IPS DF 6.9 (cell line): ENCODE measurements around the gene SLC35A3.
A peak's percentile ranks its signal among the peaks of the same experiment; 100 is the strongest.
"Not testable (repeated sequence)": the region's sequence is repeated elsewhere in the genome, so short reads cannot be mapped to it uniquely, and the experiment has no call there.

Experiments used
- DNase-seq: peaks from one replicate; pipeline ENCODE4 v3.0.0-alpha.2; 2013; ENCODE audit warnings: low read depth, low spot score
- H3K27ac ChIP-seq: one replicate; pipeline ENCODE4 v1.5.1; 2013; ENCODE audit warnings: low read length, control low read depth
- H3K27me3 ChIP-seq: 2 replicates; pipeline ENCODE4 v1.6.1; 2013; ENCODE audit warnings: mild to moderate bottlenecking, low read length; ENCODE audit not compliant: control insufficient read depth, insufficient read depth
- H3K36me3 ChIP-seq: 2 replicates; pipeline ENCODE4 v1.6.1; 2013; ENCODE audit warnings: low read length; ENCODE audit not compliant: control insufficient read depth, insufficient read depth
- H3K4me1 ChIP-seq: 2 replicates; pipeline ENCODE4 v1.6.1; 2013; ENCODE audit warnings: low read length; ENCODE audit not compliant: control insufficient read depth, insufficient read depth
- H3K4me3 ChIP-seq: 2 replicates; pipeline ENCODE4 v1.5.1; 2013; ENCODE audit warnings: mild to moderate bottlenecking, low read length
- H3K9me3 ChIP-seq: 2 replicates; pipeline ENCODE4 v1.6.1; 2013; ENCODE audit warnings: low read length, inconsistent platforms; ENCODE audit not compliant: control insufficient read depth, insufficient read depth
- WGBS: extraction: QIAGEN DNeasy Blood & Tissue Kit; methylation state at CpG from one replicate; pipeline ENCODE4 v1.1.7; 2013; ENCODE audit warnings: mixed read lengths, missing lambda C conversion rate; ENCODE audit not compliant: insufficient read length, insufficient coverage; 5-methylcytosine and 5-hydroxymethylcytosine counted together

SLC35A3 gene

GRCh38 chr1:99970713-99971255, 988 bp downstream of the SLC35A3 start:
- no peaks in the 10 kb centered on the region for H3K9me3 ChIP-seq
- no CpG with 5 or more reads among the region's 7 CpGs for WGBS
- H3K36me3 ChIP-seq: no peaks in the 10 kb centered on the region
- peak overlapping the region; percentile 72; the same call in 1 of the 2 replicates for H3K4me3 ChIP-seq
- no peak for DNase-seq
- H3K4me1 ChIP-seq: peaks cover 3% of the 10 kb centered on the region; the same call in 1 of the 2 replicates
- H3K27ac ChIP-seq: no peak overlapping the region
- H3K27me3 ChIP-seq: no peaks in the 10 kb centered on the region

GRCh38 chr1:99972066-99972465, 2.3 kb downstream of the SLC35A3 start:
- not testable (repeated sequence) for H3K4me3 ChIP-seq, H3K4me1 ChIP-seq, H3K27ac ChIP-seq, H3K9me3 ChIP-seq, H3K36me3 ChIP-seq, DNase-seq, H3K27me3 ChIP-seq
- WGBS: no CpG with 5 or more reads among the region's 7 CpGs

DNA sequence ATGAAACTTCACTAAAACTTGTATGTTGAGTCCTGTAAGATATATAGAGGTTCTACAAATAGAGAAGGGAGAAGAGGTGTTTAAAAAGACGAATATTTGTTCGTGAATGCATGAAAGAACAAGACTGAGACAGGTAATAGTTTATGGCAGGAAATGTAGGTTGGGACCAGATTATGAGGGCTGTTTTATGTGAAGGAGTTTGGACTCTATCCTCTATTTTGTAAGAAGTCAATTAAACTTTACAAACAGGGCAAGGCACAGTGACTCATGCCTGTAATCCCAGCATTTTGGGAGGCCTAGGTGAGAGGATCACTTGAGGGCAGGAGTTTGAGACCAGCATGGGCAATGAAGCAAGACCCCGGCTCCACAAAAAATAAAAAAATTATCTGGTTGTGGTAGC, 5.7 kb downstream of the SLC35A3 start:
- Histone ChIP-seq H3K9me3 (no peaks in the 10 kb centered on the region), H3K4me1 (no peaks in the 10 kb centered on the region), H3K4me3 (no peak overlapping the region), H3K27ac (no peak overlapping the region), H3K36me3 (no peaks in the 10 kb centered on the region), H3K27me3 (no peaks in the 10 kb centered on the region)
- 100% methylated on average over 2 of the region's 3 CpGs for WGBS
- no peak for DNase-seq

- not testable (repeated sequence) for DNase-seq, H3K27ac ChIP-seq, H3K36me3 ChIP-seq, H3K4me1 ChIP-seq, H3K27me3 ChIP-seq, H3K4me3 ChIP-seq, H3K9me3 ChIP-seq
- WGBS: no CpG with 5 or more reads among the region's 12 CpGs
These were observed 7.5 kb downstream of the SLC35A3 start for GRCh38 chr1:99977326-99977725.

DNA sequence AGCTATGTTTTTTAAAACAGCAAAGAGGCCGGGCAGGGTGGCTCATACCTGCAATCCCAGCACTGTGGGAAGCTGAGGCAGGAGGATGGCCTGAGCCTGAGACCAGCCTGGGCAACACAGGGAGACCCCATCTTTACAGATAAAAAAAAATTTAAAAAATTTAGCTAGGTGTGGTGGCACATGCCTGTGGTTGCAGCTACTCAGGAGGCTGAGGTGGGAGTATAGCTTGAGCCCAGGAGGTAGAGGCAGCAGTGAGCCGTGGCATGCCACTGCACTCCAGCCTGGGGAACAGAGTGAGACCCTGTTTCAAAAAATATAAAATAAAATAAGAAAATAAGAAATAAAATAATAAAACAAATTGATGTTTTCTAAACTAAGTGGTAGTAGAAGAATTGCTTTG, 8.4 kb downstream of the SLC35A3 start:
- Histone ChIP-seq H3K4me1 (no peaks in the 10 kb centered on the region), H3K9me3 (no peaks in the 10 kb centered on the region), H3K27me3 (no peaks in the 10 kb centered on the region), H3K36me3 (no peaks in the 10 kb centered on the region), H3K4me3 (no peak overlapping the region), H3K27ac (no peak overlapping the region)
- WGBS: no CpG with 5 or more reads among the region's 2 CpGs
- no peak for DNase-seq

- H3K27ac ChIP-seq: no peak overlapping the region
- no peaks in the 10 kb centered on the region for H3K36me3 ChIP-seq
- no peak overlapping the region for H3K4me3 ChIP-seq
- H3K9me3 ChIP-seq: no peaks in the 10 kb centered on the region
- no peaks in the 10 kb centered on the region for H3K4me1 ChIP-seq
- no peak for DNase-seq
- no peaks in the 10 kb centered on the region for H3K27me3 ChIP-seq
These were observed 9.3 kb downstream of the SLC35A3 start for GRCh38 chr1:99979091-99979490.

GRCh38 chr1:99980928-99981327, 11.1 kb downstream of the SLC35A3 start:
- Histone ChIP-seq H3K9me3 (no peaks in the 10 kb centered on the region), H3K4me3 (no peak overlapping the region)

DNA sequence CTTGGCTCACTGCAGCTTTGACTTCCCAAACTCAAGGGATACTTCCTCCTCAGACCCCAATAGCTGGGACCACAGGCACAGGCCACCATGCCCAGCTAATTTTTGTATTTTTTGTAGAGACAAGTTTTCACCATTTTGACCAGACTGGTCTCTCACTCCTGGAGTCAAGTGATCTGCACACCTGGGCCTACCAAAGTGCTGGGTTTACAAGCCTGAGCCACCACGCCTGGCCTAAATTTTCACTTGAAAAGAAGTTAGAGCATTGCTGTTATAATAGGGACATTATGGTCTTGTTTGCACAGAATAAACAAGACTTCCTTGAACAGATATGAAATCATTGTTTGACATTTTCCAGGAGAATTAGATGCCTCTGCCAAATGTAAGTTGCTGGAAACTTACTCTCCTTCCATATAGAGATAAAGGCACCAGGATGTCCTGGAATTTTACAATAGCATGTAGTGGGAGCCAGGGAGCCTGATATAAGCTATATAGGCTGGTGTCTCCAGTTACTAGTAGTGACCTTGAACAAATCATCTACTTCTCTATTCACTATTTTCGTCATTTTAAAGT, 16.9 kb downstream of the SLC35A3 start:
- Histone ChIP-seq H3K27me3 (no peaks in the 10 kb centered on the region), H3K36me3 (no peaks in the 10 kb centered on the region), H3K27ac (no peak overlapping the region), H3K4me3 (no peak overlapping the region), H3K9me3 (no peaks in the 10 kb centered on the region), H3K4me1 (no peaks in the 10 kb centered on the region)
- no CpG with 5 or more reads among the region's 2 CpGs for WGBS
- DNase-seq: no peak

More at GRCh38 chr1:99980928-99981327, 11.1 kb downstream of the SLC35A3 start:
- H3K27ac ChIP-seq: no peak overlapping the region
- DNase-seq: no peak
- H3K36me3 ChIP-seq: no peaks in the 10 kb centered on the region
- no peaks in the 10 kb centered on the region for H3K4me1 ChIP-seq
- no peaks in the 10 kb centered on the region for H3K27me3 ChIP-seq

GRCh38 chr1:99988210-99988765, 18.5 kb downstream of the SLC35A3 start:
- no peak overlapping the region for H3K27ac ChIP-seq
- H3K9me3 ChIP-seq: no peaks in the 10 kb centered on the region
- WGBS: 100% methylated on average over 1 of the region's 1 CpG
- H3K36me3 ChIP-seq: no peaks in the 10 kb centered on the region
- H3K27me3 ChIP-seq: no peaks in the 10 kb centered on the region
- no peak for DNase-seq
- no peaks in the 10 kb centered on the region for H3K4me1 ChIP-seq
- H3K4me3 ChIP-seq: no peak overlapping the region

- Histone ChIP-seq H3K27ac (no peak overlapping the region), H3K9me3 (no peaks in the 10 kb centered on the region), H3K27me3 (no peaks in the 10 kb centered on the region), H3K4me1 (no peaks in the 10 kb centered on the region), H3K36me3 (no peaks in the 10 kb centered on the region), H3K4me3 (no peak overlapping the region)
- no peak for DNase-seq
These were observed 22.4 kb downstream of the SLC35A3 start for GRCh38 chr1:99992044-99992722.
